Glutamatergic neuron (in vitro differentiated cells): ENCODE measurements around the gene NAA80. TPM values are rescaled to one million over a fixed set of nuclear protein-coding genes. Genes with fewer than 3 reads are reported as not detected.
"Not testable (repeated sequence)": the region's sequence is repeated elsewhere in the genome, so short reads cannot be mapped to it uniquely, and the experiment has no call there.

Source experiments
- DNase-seq: peaks from one replicate; pipeline ENCODE4 v3.0.0; 2022
- H3K27ac Mint-ChIP-seq: one replicate; pipeline ENCODE4 v1.8.0; 2020; ENCODE audit warnings: mild to moderate bottlenecking, mixed read lengths, inconsistent platforms; ENCODE audit not compliant: unreplicated experiment
- H3K27me3 Mint-ChIP-seq: one replicate; pipeline ENCODE4 v1.8.0; 2020; ENCODE audit warnings: mild to moderate bottlenecking, moderate library complexity, mixed read lengths, inconsistent platforms; ENCODE audit not compliant: unreplicated experiment
- H3K36me3 Mint-ChIP-seq: one replicate; pipeline ENCODE4 v1.8.0; 2020; ENCODE audit warnings: mild to moderate bottlenecking, mixed read lengths, inconsistent platforms; ENCODE audit not compliant: unreplicated experiment
- H3K4me1 Mint-ChIP-seq: one replicate; pipeline ENCODE4 v1.8.0; 2020; ENCODE audit warnings: mild to moderate bottlenecking, low read depth, mixed read lengths, inconsistent platforms; ENCODE audit not compliant: unreplicated experiment
- H3K4me3 Mint-ChIP-seq: one replicate; pipeline ENCODE4 v1.8.0; 2020; ENCODE audit warnings: mild to moderate bottlenecking, mixed read lengths, inconsistent platforms; ENCODE audit not compliant: unreplicated experiment
- H3K9me3 Mint-ChIP-seq: one replicate; pipeline ENCODE4 v1.8.0; 2020; ENCODE audit warnings: mild to moderate bottlenecking, moderate library complexity, mixed read lengths, inconsistent platforms; ENCODE audit not compliant: unreplicated experiment
- CTCF ChIP-seq: fragments of 200-600 bp; sonication (generic); IDR thresholded peaks from one replicate; pipeline ENCODE4 v1.5.0; 2021; ENCODE audit not compliant: partially characterized antibody, unreplicated experiment
- total RNA-seq: library from RNA; stranded (reverse); fragmentation: NEBNext Ultra II Directional; extraction: Animal tissue kit (Norgen Biotek cat#: 25700); gene quantifications from one replicate; pipeline ENCODE4 v1.2.1, GENCODE V29; 2021; ENCODE audit not compliant: unreplicated experiment

Gene NAA80
- total RNA-seq, 1 donor from 2014 or later = 13.3 TPM

- no peak overlapping the region for H3K4me3 Mint-ChIP-seq
- peaks cover 16% of the 10 kb centered on the region for H3K27me3 Mint-ChIP-seq
Observed at GRCh38 chr3:50316657-50317242, 17.5 kb upstream of the NAA80 start.

GRCh38 chr3:50314816-50315215, 15.6 kb upstream of the NAA80 start:
- no peak for DNase-seq
- TF ChIP-seq CTCF = no peak
- no peak overlapping the region for H3K27ac Mint-ChIP-seq
- H3K9me3 Mint-ChIP-seq = peaks cover 3% of the 10 kb centered on the region
- H3K36me3 Mint-ChIP-seq = peaks cover 8% of the 10 kb centered on the region
- H3K27me3 Mint-ChIP-seq = peaks cover 9% of the 10 kb centered on the region
- no peak overlapping the region for H3K4me3 Mint-ChIP-seq
- H3K4me1 Mint-ChIP-seq = peaks cover 5% of the 10 kb centered on the region

More at GRCh38 chr3:50316657-50317242, 17.5 kb upstream of the NAA80 start:
- Mint-ChIP-seq H3K36me3 (peaks cover 6% of the 10 kb centered on the region), H3K27ac (no peak overlapping the region), H3K4me1 (peaks cover 12% of the 10 kb centered on the region), H3K9me3 (peaks cover 3% of the 10 kb centered on the region)
- no peak for DNase-seq
- TF ChIP-seq CTCF = no peak

GRCh38 chr3:50314342-50314741, 15.1 kb upstream of the NAA80 start:
- H3K4me3 Mint-ChIP-seq = no peak overlapping the region
- H3K9me3 Mint-ChIP-seq = peaks cover 3% of the 10 kb centered on the region
- TF ChIP-seq CTCF = no peak
- peaks cover 12% of the 10 kb centered on the region for H3K36me3 Mint-ChIP-seq
- H3K27ac Mint-ChIP-seq = no peak overlapping the region
- DNase-seq = no peak
- peaks cover 5% of the 10 kb centered on the region for H3K4me1 Mint-ChIP-seq
- peaks cover 9% of the 10 kb centered on the region for H3K27me3 Mint-ChIP-seq

GRCh38 chr3:50312041-50312440, 12.8 kb upstream of the NAA80 start:
- H3K4me1 Mint-ChIP-seq, H3K27ac Mint-ChIP-seq, H3K4me3 Mint-ChIP-seq, H3K9me3 Mint-ChIP-seq, H3K27me3 Mint-ChIP-seq, DNase-seq: not testable (repeated sequence)
- H3K36me3 Mint-ChIP-seq = peaks cover 12% of the 10 kb centered on the region

GRCh38 chr3:50304601-50305000, 5.4 kb upstream of the NAA80 start:
- H3K4me3 Mint-ChIP-seq = no peak overlapping the region
- peaks cover 2% of the 10 kb centered on the region for H3K9me3 Mint-ChIP-seq
- H3K27ac Mint-ChIP-seq = no peak overlapping the region
- H3K4me1 Mint-ChIP-seq = peaks cover 8% of the 10 kb centered on the region
- TF ChIP-seq CTCF = no peak
- H3K27me3 Mint-ChIP-seq = peaks cover 9% of the 10 kb centered on the region
- no peak for DNase-seq
- peaks cover 2% of the 10 kb centered on the region for H3K36me3 Mint-ChIP-seq
